ENCODE measurements around the gene GSN. TPM values are rescaled to one million over a fixed set of nuclear protein-coding genes. Genes with fewer than 3 reads are reported as not detected.

Gene GSN
- total and polyA plus RNA-seq, 2 donors (not counting 1 experiment from before 2014, with no cell fraction given), result 38.4 to 45.4 TPM

- Mint-ChIP-seq H3K27ac (no peak overlapping the region), H3K4me1 (no peaks in the 10 kb centered on the region), H3K4me3 (no peak overlapping the region), H3K9me3 (ENCODE audit: insufficient read depth) (no peaks in the 10 kb centered on the region), H3K27me3 (no peaks in the 10 kb centered on the region)
- WGBS (ENCODE audit: insufficient coverage), result 97% methylated on average over 9 of the region's 11 CpGs
- intact Hi-C loops (cut with micrococcal nuclease), result no loop called here
- Histone ChIP-seq H3K4me2 (replicated peaks; ENCODE audit: low read depth, low read length, poor library complexity, severe bottlenecking) (no peak overlapping the region), H3K79me2 (ENCODE audit: control insufficient read depth, insufficient read depth, low read length) (no peaks in the 10 kb centered on the region), H3K27ac (ENCODE audit: low read length in 2 of 2) (no peak overlapping the region), H3K9ac (ENCODE audit: low read length) (no peak overlapping the region), H4K20me1 (ENCODE audit: control insufficient read depth, insufficient read depth, low read length, poor library complexity, severe bottlenecking) (no peaks in the 10 kb centered on the region), H3K27me3 (replicated peaks in 1 of 4; ENCODE audit: control extremely low read depth in 1 of 4, control insufficient read depth in 3 of 4, insufficient read depth in 4 of 4, low read length in 3 of 4) (no peaks in the 10 kb centered on the region), H3K4me1 (ENCODE audit: control insufficient read depth in 2 of 2, insufficient read depth in 2 of 2, low read length in 2 of 2) (no peaks in the 10 kb centered on the region), H3K36me3 (replicated peaks in 1 of 2; ENCODE audit: control extremely low read depth in 1 of 2, control insufficient read depth in 1 of 2, extremely low read depth in 1 of 2, insufficient read depth in 2 of 2, low read length in 1 of 2) (peaks cover 0 to 24% of the 10 kb centered on the region in 2 experiments), H3K4me3 (ENCODE audit: control extremely low read depth in 1 of 5, extremely low read depth in 1 of 5, insufficient read depth in 1 of 5, low read depth in 2 of 5, low read length in 4 of 5) (no peak overlapping the region), H2AFZ (ENCODE audit: insufficient read depth, low read depth, low read length, poor library complexity, severe bottlenecking) (no peak overlapping the region), H3K9me3 (ENCODE audit: control extremely low read depth in 1 of 3, control insufficient read depth in 2 of 3, insufficient read depth in 1 of 3, low read length in 2 of 3) (no peaks in the 10 kb centered on the region)
- no peak for DNase-seq
- ATAC-seq (ENCODE audit: low read depth), result no peak
- POLR2A ChIA-PET, result interaction anchor here (0.7 kb wide), 1 partner anchor 109 kb away, joined by 4 read pairs; no protein-coding TSS in a partner anchor
- TF ChIP-seq, protein P1, sequence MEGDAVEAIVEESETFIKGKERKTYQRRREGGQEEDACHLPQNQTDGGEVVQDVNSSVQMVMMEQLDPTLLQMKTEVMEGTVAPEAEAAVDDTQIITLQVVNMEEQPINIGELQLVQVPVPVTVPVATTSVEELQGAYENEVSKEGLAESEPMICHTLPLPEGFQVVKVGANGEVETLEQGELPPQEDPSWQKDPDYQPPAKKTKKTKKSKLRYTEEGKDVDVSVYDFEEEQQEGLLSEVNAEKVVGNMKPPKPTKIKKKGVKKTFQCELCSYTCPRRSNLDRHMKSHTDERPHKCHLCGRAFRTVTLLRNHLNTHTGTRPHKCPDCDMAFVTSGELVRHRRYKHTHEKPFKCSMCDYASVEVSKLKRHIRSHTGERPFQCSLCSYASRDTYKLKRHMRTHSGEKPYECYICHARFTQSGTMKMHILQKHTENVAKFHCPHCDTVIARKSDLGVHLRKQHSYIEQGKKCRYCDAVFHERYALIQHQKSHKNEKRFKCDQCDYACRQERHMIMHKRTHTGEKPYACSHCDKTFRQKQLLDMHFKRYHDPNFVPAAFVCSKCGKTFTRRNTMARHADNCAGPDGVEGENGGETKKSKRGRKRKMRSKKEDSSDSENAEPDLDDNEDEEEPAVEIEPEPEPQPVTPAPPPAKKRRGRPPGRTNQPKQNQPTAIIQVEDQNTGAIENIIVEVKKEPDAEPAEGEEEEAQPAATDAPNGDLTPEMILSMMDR (IDR thresholded peaks at IDR 0.05), result no peak
- no peak for TF ChIP-seq EZH2 (IDR thresholded peaks at IDR 0.05; ENCODE audit: borderline replicate concordance, insufficient read depth, low read depth, low read length, poor library complexity, severe bottlenecking)
- CTCF ChIA-PET, result interaction anchor here (1.3 to 11.6 kb wide), 3 partner anchors 59 to 86 kb away, joined by 4 to 371 read pairs (median 102); no protein-coding TSS in a partner anchor
These were observed 49.0 kb downstream of the GSN start for GRCh38 chr9:121316852-121317373.
